ENCODE measurements around the gene L1CAM.

Gene L1CAM

GRCh38 chrX:153828723-153829548 lies 57.0 kb downstream of the L1CAM start:
- Histone ChIP-seq H3K9me3 (peaks cover 41% of the 10 kb centered on the region), H3K27me3 (peaks cover 95% of the 10 kb centered on the region), H4K20me1 (peaks cover 8% of the 10 kb centered on the region; the same call in 1 of the 2 replicates), H3K36me3 (no peaks in the 10 kb centered on the region), H3K27ac (no peak overlapping the region), H3K4me1 (0 out of 2 replicates have a peak, but pooled peaks cover 6% of the 10 kb centered on the region), H3K4me3 (peak overlapping the region; percentile 67), H3K4me2 (peak overlapping the region; percentile 67; the same call in 1 of the 2 replicates), H3K9ac (no peak overlapping the region)
- TF ChIP-seq Cebpa-rat (IDR thresholded peaks at IDR 0.05): no peak

DNA sequence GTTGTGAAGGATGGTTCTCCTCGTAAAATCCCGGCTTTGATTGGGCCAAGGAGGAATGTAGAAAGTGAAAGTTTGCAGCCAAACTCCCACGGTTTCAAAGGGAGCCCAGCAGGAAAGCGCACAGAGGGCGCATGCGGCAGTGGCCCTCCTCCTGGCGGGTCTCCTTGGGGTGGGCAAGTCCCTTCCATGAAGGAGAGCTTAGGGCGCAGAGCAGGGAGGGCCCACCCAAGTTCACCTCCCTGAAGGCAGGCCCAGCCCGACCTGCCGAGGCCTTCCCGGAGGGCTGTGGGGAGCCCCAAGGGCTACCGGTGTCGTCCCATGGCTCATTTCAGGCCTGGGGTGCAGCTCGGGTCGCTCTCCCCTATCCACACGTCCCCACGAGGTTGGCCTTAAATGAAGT lies 57.7 kb downstream of the L1CAM start:
- Histone ChIP-seq H3K27me3 (peaks cover 96% of the 10 kb centered on the region), H3K36me3 (no peaks in the 10 kb centered on the region), H3K27ac (no peak overlapping the region), H3K4me2 (no peak overlapping the region), H3K4me1 (0 out of 2 replicates have a peak, but pooled peaks cover 6% of the 10 kb centered on the region), H4K20me1 (peaks cover 8% of the 10 kb centered on the region; the same call in 1 of the 2 replicates), H3K9ac (no peak overlapping the region), H3K4me3 (no peak overlapping the region), H3K9me3 (peaks cover 38% of the 10 kb centered on the region)
- no peak for TF ChIP-seq Cebpa-rat (IDR thresholded peaks at IDR 0.05)

DNA sequence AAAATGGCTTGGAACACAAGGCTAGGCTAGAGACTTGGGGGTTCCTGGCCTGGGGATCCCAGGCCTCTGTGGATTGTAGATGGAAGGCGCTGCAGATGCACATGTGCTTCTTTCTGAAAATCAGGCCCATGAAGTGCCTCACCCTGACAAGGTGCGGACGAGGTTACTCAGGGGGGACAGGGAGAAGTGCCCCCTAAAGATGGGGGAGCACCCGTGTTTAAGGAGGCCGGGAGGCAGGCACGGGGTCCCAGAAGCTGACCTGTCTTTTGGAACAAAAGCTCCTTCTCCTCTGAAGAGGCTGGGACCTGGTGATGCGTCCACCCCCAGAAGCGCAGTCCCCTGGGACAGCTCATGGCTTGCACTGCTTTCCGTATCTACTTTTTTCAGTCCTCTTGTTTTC lies 58.1 kb downstream of the L1CAM start:
- Histone ChIP-seq H4K20me1 (peaks cover 8% of the 10 kb centered on the region; the same call in 1 of the 2 replicates), H3K9ac (no peak overlapping the region), H3K9me3 (peaks cover 36% of the 10 kb centered on the region), H3K4me1 (0 out of 2 replicates have a peak, but pooled peaks cover 6% of the 10 kb centered on the region), H3K4me3 (no peak overlapping the region), H3K4me2 (no peak overlapping the region), H3K36me3 (no peaks in the 10 kb centered on the region), H3K27ac (no peak overlapping the region), H3K27me3 (peaks cover 92% of the 10 kb centered on the region)
- no peak for TF ChIP-seq Cebpa-rat (IDR thresholded peaks at IDR 0.05)

- Histone ChIP-seq H3K36me3 (no peaks in the 10 kb centered on the region), H3K9me3 (peaks cover 34% of the 10 kb centered on the region), H3K9ac (no peak overlapping the region), H3K4me2 (no peak overlapping the region), H3K4me1 (peaks cover 11% of the 10 kb centered on the region; the same call in 1 of the 2 replicates), H3K27ac (no peak overlapping the region), H3K4me3 (no peak overlapping the region), H3K27me3 (peaks cover 91% of the 10 kb centered on the region), H4K20me1 (peaks cover 8% of the 10 kb centered on the region; the same call in 1 of the 2 replicates)
- TF ChIP-seq Cebpa-rat (IDR thresholded peaks at IDR 0.05): no peak
These were observed 59.0 kb downstream of the L1CAM start for GRCh38 chrX:153827016-153827415.

- peaks cover 21% of the 10 kb centered on the region for H3K9me3 ChIP-seq
- no peak overlapping the region for H3K4me3 ChIP-seq
- no peak overlapping the region for H3K27ac ChIP-seq
- no peaks in the 10 kb centered on the region for H3K36me3 ChIP-seq
- H3K4me2 ChIP-seq: no peak overlapping the region
- peaks cover 8% of the 10 kb centered on the region; the same call in 1 of the 2 replicates for H4K20me1 ChIP-seq
- H3K4me1 ChIP-seq: peaks cover 26% of the 10 kb centered on the region
- H3K9ac ChIP-seq: no peak overlapping the region
- H3K27me3 ChIP-seq: peaks cover 85% of the 10 kb centered on the region
- TF ChIP-seq Cebpa-rat (IDR thresholded peaks at IDR 0.05): no peak
These were observed 60.9 kb downstream of the L1CAM start for GRCh38 chrX:153825042-153825441.

DNA sequence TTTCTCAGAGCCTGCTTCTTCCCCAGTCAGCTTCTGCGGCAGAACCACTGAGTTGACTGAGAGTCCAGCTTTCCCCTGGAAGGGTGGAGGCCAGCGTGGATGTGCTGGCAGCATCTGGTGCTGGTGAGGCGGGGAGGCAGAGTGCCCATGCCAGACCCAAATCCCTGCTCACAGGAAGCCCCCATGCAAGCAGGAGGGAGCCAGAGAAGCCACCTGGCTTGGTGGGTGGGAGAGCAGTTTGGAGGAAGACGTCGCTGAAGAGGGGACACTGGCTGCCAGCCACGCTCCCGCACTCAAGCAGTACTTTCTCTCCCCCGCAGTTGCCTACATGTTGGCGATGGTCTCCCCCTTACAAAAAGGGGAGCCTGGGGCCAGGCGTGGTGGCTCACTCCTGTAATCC lies 61.6 kb downstream of the L1CAM start:
- no peak overlapping the region for H3K27ac ChIP-seq
- H3K4me3 ChIP-seq: no peak overlapping the region
- H3K27me3 ChIP-seq: peaks cover 80% of the 10 kb centered on the region
- TF ChIP-seq Cebpa-rat (IDR thresholded peaks at IDR 0.05): no peak
- no peak overlapping the region for H3K9ac ChIP-seq
- H4K20me1 ChIP-seq: peaks cover 1% of the 10 kb centered on the region; the same call in 1 of the 2 replicates
- peaks cover 14% of the 10 kb centered on the region for H3K9me3 ChIP-seq
- H3K4me1 ChIP-seq: peaks cover 23% of the 10 kb centered on the region
- H3K36me3 ChIP-seq: no peaks in the 10 kb centered on the region
- H3K4me2 ChIP-seq: no peak overlapping the region

GRCh38 chrX:153821066-153821465 lies 64.9 kb downstream of the L1CAM start:
- Histone ChIP-seq H3K4me2 (peak overlapping the region; percentile 9; the same call in 1 of the 2 replicates), H3K27ac (no peak overlapping the region), H3K4me3 (no peak overlapping the region), H3K9ac (no peak overlapping the region), H3K27me3 (peaks cover 59% of the 10 kb centered on the region), H4K20me1 (no peaks in the 10 kb centered on the region), H3K36me3 (no peaks in the 10 kb centered on the region), H3K9me3 (peaks cover 5% of the 10 kb centered on the region; the same call in 1 of the 2 replicates), H3K4me1 (peaks cover 53% of the 10 kb centered on the region)
- TF ChIP-seq Cebpa-rat (IDR thresholded peaks at IDR 0.05): no peak

DNA sequence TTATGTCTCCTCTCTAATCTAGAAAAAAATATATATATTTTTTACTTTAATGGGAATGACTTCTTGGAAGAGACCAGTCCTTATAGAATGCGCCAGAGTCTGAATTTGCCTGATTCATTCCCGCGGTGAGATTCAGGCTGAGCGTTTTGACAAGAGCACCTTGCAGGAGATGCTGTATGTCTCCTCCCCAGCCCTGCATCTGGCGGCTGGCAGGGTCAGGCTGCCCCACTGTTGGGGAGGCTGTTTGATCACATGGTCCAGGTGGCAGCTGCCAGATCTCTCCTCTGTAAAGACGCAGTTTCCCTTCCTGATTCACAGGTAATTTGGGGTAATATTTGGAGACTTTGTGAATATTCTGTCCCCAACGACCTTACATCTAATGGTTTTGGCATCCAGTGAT lies 65.4 kb downstream of the L1CAM start:
- H3K4me3 ChIP-seq: no peak overlapping the region
- no peak overlapping the region for H3K9ac ChIP-seq
- no peak overlapping the region for H3K27ac ChIP-seq
- H3K4me2 ChIP-seq: 0 out of 2 replicates have a peak overlapping the region, but pooled peaks have one; percentile 9
- H3K27me3 ChIP-seq: peaks cover 55% of the 10 kb centered on the region
- H3K36me3 ChIP-seq: no peaks in the 10 kb centered on the region
- peaks cover 55% of the 10 kb centered on the region for H3K4me1 ChIP-seq
- peaks cover 5% of the 10 kb centered on the region; the same call in 1 of the 2 replicates for H3K9me3 ChIP-seq
- no peak for TF ChIP-seq Cebpa-rat (IDR thresholded peaks at IDR 0.05)
- H4K20me1 ChIP-seq: no peaks in the 10 kb centered on the region

DNA sequence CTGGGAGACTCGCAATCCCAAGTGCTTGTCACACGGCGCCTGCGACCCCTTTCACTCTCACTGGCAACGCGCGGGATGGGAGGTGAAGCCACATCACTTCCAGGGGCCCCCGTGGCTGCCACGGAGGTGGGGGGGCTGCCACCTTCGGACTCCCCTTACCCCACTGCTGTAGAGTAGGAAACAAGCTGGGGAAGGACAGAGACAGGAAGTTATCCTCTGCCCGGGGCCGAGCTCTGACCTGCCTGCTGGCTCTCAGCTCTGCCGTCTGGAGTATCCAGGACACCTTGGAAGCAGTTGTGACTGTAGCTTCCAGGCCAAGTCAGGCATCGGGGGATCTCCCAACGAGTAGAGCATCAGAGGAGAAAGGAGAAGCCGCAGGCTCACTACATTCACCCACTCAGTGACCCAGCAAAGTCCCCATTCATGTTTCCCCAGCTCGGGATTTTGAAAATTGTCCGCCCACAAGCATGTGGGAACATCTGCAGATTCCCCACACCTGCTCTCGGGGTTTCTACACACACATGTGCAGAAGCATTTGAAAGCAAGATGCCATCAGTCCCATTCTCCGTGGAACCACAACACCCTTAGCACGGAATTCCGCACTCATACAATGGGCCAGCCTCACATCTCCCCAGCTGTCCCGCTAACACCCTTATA lies 66.5 kb downstream of the L1CAM start:
- H3K36me3 ChIP-seq: no peaks in the 10 kb centered on the region
- peak overlapping the region; percentile 61; the same call in 1 of the 2 replicates for H3K9ac ChIP-seq
- peaks cover 66% of the 10 kb centered on the region for H3K4me1 ChIP-seq
- H4K20me1 ChIP-seq: no peaks in the 10 kb centered on the region
- peak overlapping the region; percentile 57 for H3K4me3 ChIP-seq
- peaks cover 5% of the 10 kb centered on the region; the same call in 1 of the 2 replicates for H3K9me3 ChIP-seq
- H3K27ac ChIP-seq: peak overlapping the region; percentile 53; the same call in 1 of the 2 replicates
- H3K4me2 ChIP-seq: peak overlapping the region; percentile 75
- peaks cover 48% of the 10 kb centered on the region for H3K27me3 ChIP-seq
- no peak for TF ChIP-seq Cebpa-rat (IDR thresholded peaks at IDR 0.05)

All from BLaER1 (cell line).